Gastrocnemius medialis (tissue), 4 donors: Measurements from ENCODE around the gene CAMKK2. TPM values are rescaled to one million over a fixed set of nuclear protein-coding genes. Genes with fewer than 3 reads are reported as not detected.

Experiments used
- ATAC-seq, 2 donors: fragments of 150-250 bp; one replicate each; pipeline ENCODE4 v1.9.1; 2016
- DNase-seq, 2 donors: peaks; one replicate each; pipeline ENCODE4 v3.0.0-alpha.2; 2019
- H3K27ac ChIP-seq, 4 donors: fragments of 200-600 bp; sonication (generic); 1 replicate in 1 of 4; 2 replicates in 3 of 4; pipeline ENCODE4 v1.5.1; 2016 to 2018; ENCODE audit warnings: mild to moderate bottlenecking in 2 of 4, moderate library complexity in 1 of 4
- H3K27me3 ChIP-seq, 3 donors: fragments of 200-600 bp; sonication (generic) in 2 of 3; 1 replicate in 1 of 3; 2 replicates in 2 of 3; pipeline versions ENCODE4 v1.5.1 to v1.6.0; 2016 to 2019; ENCODE audit warnings: mild to moderate bottlenecking in 1 of 3, moderate library complexity in 1 of 3
- H3K36me3 ChIP-seq, 2 donors: fragments of 200-600 bp; sonication (generic) in 1 of 2; one replicate each; pipeline ENCODE4 v1.5.1; 2017 to 2018
- H3K4me1 ChIP-seq, 2 donors: fragments of 200-600 bp; sonication (generic) in 1 of 2; one replicate each; pipeline ENCODE4 v1.5.1; 2016 to 2017; ENCODE audit warnings: mild to moderate bottlenecking in 2 of 2
- H3K4me3 ChIP-seq, 4 donors: fragments of 200-600 bp; sonication (generic) in 3 of 4; 1 replicate in 1 of 4; 2 replicates in 3 of 4; pipeline ENCODE4 v1.5.1; 2016 to 2019; ENCODE audit warnings: mild to moderate bottlenecking in 2 of 4
- H3K9me3 ChIP-seq, 3 donors: fragments of 200-600 bp; sonication (generic) in 2 of 3; 1 replicate in 1 of 3; 2 replicates in 2 of 3; pipeline ENCODE4 v1.5.1; 2016 to 2019
- POLR2A ChIP-seq, 2 donors: fragments of 450-650 bp; IDR thresholded peaks; one replicate each; pipeline ENCODE4 v1.6.1; 2017; ENCODE audit warnings: antibody characterized with exemption in 2 of 2, mild to moderate bottlenecking in 2 of 2, moderate library complexity in 2 of 2
- in situ Hi-C, 4 donors: fragments of 200-750 bp; cut with MboI; loops; one replicate each; pipeline versions ENCODE4 v1.15.0 to v1.8.0; 2017; ENCODE audit warnings: low sequenced_read_pairs in 4 of 4
- intact Hi-C: fragments of 100-400 bp; cut with DNase I; formaldehyde crosslinking; loops from one replicate; pipeline ENCODE4 v1.15.1; 2023; ENCODE audit warnings: low total_unique reads
- total RNA-seq, 4 donors: library from RNA; depleted of rRNA; stranded (reverse); fragments of >200 nt; gene quantifications; one replicate each; pipeline versions ENCODE4 v1.1.0 to v1.2.3, GENCODE V29; 2016
- TF ChIP-seq, protein P1 (sequence below), 5 experiments: fragments of 450-650 bp in 3 of 5; fragments of 200-600 bp in 2 of 5; sonication (generic) in 2 of 5; IDR thresholded peaks in 4 of 5; conservative IDR thresholded peaks in 1 of 5; 1 replicate in 4 of 5; 2 replicates in 1 of 5; pipeline ENCODE4 v1.5.1; 2016 to 2019; ENCODE audit warnings: antibody characterized with exemption in 5 of 5, mild to moderate bottlenecking in 3 of 5, moderate library complexity in 3 of 5

The CAMKK2 gene
- total RNA-seq, 4 donors from 2014 or later = 6.0 to 10.2 (median 7.5) TPM

DNA sequence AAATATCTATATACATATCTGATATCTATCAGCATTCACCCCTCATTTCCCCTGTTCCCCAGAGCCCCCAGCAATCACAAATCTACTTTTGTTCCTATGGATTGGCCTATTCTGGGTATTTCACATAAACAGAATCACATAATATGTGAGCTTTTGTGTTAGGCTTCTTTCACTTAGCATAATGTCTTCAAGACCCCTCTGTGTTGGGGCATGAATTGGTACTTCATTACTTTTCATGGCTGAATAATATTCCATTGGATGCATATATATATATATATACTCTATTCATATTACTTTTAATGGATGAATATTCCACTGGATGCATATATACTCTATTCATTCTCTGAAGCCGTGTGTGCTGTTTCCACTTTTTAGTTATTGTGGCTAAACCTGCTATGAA lies 28.7 kb downstream of the CAMKK2 start:
- Histone ChIP-seq H3K27me3 (no peaks in the 10 kb centered on the region), H3K27ac (no peak overlapping the region), H3K4me1 (no peaks in the 10 kb centered on the region), H3K9me3 (no peaks in the 10 kb centered on the region), H3K36me3 (peaks cover 3 to 47% of the 10 kb centered on the region in 2 donors), H3K4me3 (no peak overlapping the region)
- ATAC-seq (no peak), DNase-seq (no peak)
- in situ Hi-C loops = no loop called here
- intact Hi-C loops = no loop called here
- TF ChIP-seq, protein P1, sequence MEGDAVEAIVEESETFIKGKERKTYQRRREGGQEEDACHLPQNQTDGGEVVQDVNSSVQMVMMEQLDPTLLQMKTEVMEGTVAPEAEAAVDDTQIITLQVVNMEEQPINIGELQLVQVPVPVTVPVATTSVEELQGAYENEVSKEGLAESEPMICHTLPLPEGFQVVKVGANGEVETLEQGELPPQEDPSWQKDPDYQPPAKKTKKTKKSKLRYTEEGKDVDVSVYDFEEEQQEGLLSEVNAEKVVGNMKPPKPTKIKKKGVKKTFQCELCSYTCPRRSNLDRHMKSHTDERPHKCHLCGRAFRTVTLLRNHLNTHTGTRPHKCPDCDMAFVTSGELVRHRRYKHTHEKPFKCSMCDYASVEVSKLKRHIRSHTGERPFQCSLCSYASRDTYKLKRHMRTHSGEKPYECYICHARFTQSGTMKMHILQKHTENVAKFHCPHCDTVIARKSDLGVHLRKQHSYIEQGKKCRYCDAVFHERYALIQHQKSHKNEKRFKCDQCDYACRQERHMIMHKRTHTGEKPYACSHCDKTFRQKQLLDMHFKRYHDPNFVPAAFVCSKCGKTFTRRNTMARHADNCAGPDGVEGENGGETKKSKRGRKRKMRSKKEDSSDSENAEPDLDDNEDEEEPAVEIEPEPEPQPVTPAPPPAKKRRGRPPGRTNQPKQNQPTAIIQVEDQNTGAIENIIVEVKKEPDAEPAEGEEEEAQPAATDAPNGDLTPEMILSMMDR (IDR thresholded peaks at IDR 0.05 in 4 of 5, conservative IDR thresholded peaks at IDR 0.05 in 1 of 5) = no peak

DNA sequence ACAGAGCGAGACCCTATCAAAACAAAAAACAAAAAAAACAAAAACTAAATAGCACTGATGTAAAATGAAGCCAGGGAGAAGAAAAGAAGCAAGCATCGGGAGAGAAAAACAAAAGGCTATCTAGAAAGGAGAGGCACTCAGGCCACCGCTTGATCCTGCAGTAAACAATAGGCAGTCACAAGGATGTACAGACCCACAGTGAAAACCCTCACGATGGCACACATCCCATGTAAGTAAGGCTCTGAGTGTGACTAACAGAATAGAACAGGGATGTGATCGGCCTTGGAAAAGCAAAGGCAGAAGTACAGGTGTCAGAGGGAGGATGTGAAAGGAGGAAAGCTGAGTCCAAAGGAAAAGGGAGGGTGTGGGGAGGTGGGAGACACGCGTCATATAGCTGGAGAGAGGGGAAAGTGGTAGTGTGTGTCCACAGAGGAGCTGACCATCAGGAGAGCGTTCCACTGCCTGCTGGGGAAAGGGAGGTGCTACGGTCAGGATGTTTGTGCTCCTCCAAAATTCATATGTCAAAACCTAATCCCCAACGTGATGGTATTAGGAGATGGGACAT lies 31.5 kb downstream of the CAMKK2 start:
- Histone ChIP-seq H3K9me3 (no peaks in the 10 kb centered on the region), H3K27me3 (no peaks in the 10 kb centered on the region), H3K27ac (no peak overlapping the region), H3K4me3 (no peak overlapping the region), H3K4me1 (no peaks in the 10 kb centered on the region), H3K36me3 (peaks cover 3 to 65% of the 10 kb centered on the region in 2 donors)
- in situ Hi-C loops (no loop called here), intact Hi-C loops (no loop called here)
- DNase-seq (no peak), ATAC-seq (no peak)
- TF ChIP-seq, protein P1 (IDR thresholded peaks at IDR 0.05 in 4 of 5, conservative IDR thresholded peaks at IDR 0.05 in 1 of 5) = no peak
- no peak for TF ChIP-seq POLR2A (IDR thresholded peaks at IDR 0.05)

DNA sequence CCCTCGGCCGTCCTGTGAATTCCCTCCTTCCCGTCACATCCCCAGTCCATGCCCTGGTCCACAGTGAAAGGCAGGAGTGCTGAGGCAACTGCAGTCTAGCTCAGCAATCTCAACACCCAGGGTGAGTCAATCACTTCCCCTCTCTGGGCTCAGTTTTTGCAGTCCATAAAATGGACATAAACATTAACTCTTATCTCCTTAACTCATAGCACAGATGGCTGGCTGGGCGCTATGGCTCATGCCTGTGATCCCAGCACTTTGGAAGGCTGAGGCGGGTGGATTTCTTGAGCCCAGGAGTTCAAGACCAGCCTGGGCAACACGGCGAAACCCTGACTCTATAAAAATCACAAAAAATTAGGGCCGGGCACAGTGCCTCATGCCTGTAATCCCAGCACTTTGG lies 32.4 kb downstream of the CAMKK2 start:
- H3K9me3 ChIP-seq = no peaks in the 10 kb centered on the region
- no peak overlapping the region for H3K27ac ChIP-seq
- H3K4me1 ChIP-seq = no peaks in the 10 kb centered on the region
- in situ Hi-C loops = no loop called here
- ATAC-seq (no peak), DNase-seq (no peak)
- intact Hi-C loops = no loop called here
- H3K27me3 ChIP-seq = no peaks in the 10 kb centered on the region
- H3K4me3 ChIP-seq = no peak overlapping the region
- TF ChIP-seq, protein P1 (IDR thresholded peaks at IDR 0.05 in 4 of 5, conservative IDR thresholded peaks at IDR 0.05 in 1 of 5) = no peak
- TF ChIP-seq POLR2A (IDR thresholded peaks at IDR 0.05) = no peak
- H3K36me3 ChIP-seq = peaks cover 0 to 65% of the 10 kb centered on the region in 2 donors

DNA sequence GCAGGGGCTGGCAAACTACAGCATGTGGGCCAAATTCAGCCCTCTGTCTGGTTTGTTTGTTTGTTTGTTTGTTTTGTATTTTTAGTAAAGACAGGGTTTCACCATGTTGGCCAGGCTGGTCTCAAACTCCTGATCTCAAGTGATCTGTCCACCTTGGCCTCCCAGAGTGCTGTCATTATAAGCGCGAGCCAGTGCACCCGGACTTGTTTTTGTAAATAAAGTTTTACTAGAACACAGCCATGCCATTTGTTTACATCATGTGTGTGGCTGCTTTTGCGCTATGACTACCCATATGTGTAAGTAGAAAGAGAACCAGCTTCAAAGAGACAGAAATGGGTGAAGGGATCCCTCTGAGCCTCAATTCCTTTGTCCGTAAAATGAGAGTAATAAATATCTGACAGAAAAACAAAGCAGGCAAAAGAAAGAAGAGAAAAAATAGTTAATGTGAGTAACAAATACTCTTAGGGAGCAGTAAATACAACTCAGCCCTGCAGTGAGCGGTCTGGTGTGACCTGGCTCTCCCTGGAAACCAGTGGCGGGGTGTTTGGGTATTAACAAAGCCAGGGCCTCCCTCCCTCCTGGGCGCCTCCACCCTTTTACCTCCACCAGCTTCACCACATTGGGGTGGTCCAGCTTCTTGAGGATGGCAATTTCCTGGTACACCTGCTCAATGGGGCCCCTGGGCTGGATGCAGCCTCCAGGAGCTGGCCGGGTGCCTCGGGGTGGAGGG lies 33.1 kb downstream of the CAMKK2 start:
- Histone ChIP-seq H3K9me3 (no peaks in the 10 kb centered on the region), H3K4me1 (no peaks in the 10 kb centered on the region), H3K4me3 (no peak overlapping the region), H3K27me3 (no peaks in the 10 kb centered on the region), H3K27ac (no peak overlapping the region), H3K36me3 (peaks cover 0 to 71% of the 10 kb centered on the region in 2 donors)
- TF ChIP-seq, protein P1 (IDR thresholded peaks at IDR 0.05 in 4 of 5, conservative IDR thresholded peaks at IDR 0.05 in 1 of 5) = no peak
- no peak for TF ChIP-seq POLR2A (IDR thresholded peaks at IDR 0.05)
- DNase-seq = no peak
- in situ Hi-C loops = no loop called here
- intact Hi-C loops = no loop called here
- no peak for ATAC-seq
